Activated CD4-positive, CD25-positive, alpha-beta regulatory T cell treated with anti-CD3 and anti-CD28 coated beads, Interleukin-2, amount 50 U/mL, for 72 hours (primary cell): Measurements from ENCODE around the gene CUX1.

ENCODE experiments used
- DNase-seq: peaks from one replicate; pipeline ENCODE4 v3.0.0; 2021

CUX1 gene

DNA sequence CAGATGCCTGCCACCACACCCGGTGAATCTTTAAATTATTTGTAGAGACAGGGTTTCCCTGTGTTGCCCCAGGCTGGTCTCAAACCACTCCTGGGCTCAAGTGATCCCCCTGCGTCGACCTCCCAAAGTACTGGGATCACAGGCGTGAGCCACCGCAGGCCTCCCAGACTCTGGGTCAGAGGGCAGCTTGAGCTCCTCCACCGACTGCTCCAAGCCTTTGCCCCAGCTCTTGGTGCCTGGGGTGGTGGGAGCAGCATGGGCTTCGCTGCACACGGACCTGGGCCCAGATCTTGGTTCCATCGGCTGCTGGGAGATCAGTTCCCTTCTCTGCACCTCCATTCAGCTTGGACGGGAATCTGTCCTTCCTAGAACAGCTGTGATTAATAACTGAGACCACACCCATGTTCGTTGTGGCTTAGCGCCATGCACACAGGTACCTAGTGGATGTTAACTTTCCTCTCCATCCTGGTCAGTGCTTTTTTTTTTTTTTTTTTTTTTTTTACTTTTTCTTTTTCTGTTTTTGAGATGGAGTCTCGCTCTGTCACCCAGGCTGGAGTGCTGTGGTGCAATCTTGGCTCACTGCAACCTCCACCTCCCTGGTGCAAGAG lies 125.3 kb downstream of the CUX1 start:
- DNase-seq = no peak

GRCh38 chr7:101943306-101943705 lies 125.9 kb downstream of the CUX1 start:
- no peak for DNase-seq

DNA sequence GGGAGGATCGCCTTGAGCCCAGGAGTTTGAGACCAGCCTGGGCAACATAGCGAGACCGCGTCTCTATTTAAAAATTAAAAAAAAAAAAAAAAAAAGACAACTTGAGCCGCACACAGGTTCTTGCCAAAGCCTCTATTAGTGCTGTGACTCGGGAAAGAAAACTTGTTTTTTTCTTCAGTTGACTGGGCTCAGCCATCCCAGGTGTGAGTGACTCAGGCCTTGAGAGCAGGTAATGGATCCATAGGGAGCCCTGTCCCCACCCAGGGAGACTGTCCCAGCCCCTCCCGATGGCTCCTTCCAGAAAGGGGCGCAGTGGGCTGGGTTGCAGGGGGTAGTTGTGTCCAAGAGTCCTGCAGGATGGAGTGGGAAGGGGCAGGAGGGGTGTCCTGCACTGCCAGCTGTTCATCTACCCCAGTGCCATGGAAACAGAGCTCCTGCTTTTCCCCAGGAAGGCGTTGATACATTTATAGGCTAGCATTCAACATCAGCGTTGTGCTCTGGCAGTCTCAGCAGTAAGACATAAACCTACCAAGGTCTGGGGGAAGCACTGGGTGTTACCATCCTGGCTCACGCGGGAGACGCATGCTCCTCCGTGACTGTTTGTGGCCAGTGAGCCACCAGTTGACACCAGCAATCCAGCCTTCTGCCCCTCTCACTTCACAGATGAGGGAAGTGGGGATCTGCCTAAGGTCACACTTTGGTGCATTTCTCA lies 126.6 kb downstream of the CUX1 start:
- no peak for DNase-seq

- no peak for DNase-seq
These were observed 127.2 kb downstream of the CUX1 start for GRCh38 chr7:101944611-101945010.

DNA sequence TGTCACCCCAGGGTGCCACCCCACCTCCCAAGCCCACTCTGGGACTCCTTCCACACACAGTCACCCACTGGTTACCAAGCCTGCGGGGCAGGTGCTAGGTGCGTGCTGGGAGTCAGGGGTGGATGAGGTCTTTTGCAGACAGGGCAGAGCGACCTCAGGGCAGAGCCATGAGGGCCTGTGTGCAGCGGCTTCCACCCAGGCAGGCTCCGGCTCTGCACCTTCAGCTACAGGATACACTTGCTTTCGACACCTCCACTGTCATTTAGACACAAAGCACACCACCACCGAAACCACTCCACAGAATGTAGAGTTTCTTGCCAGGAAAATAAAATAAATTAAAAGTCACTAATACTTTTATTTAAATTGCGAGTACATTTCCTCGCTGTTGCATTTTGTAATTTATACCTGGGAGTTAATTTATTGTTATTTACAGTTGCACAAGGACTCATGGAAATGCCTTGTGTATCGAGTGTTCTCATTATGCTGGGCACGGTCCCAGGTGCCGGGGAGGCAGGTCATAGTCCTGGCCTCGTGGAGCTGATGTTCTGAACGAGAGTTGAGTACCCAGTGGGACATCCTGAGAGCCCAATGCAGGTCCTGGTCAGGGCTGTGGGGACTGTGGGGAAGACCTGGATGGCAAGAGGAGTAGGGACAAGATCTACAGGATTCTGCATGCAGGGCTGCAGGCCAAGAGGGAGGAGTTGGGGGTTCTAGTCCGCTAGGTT lies 127.8 kb downstream of the CUX1 start:
- no peak for DNase-seq

GRCh38 chr7:101947899-101948298 lies 130.5 kb downstream of the CUX1 start:
- no peak for DNase-seq

DNA sequence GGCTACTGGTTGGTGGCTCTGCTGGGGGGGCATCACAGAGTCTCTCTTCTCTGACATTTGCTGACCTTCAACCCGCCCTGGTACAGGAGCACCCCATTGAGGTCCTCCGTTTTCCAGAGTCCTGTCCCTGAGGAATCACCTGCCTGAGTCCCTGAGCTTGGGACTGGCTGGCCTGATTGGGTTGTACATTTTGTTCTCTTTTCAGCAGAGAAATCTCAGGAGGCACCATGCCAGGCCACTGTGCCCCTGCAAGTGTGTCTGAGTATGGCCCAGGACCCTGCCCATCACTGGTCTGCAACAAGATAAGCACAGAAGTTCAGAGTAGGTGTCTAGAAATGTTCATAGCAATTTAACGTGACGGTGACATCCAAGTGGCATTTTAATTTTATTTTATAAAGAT lies 131.2 kb downstream of the CUX1 start:
- no peak for DNase-seq

DNA sequence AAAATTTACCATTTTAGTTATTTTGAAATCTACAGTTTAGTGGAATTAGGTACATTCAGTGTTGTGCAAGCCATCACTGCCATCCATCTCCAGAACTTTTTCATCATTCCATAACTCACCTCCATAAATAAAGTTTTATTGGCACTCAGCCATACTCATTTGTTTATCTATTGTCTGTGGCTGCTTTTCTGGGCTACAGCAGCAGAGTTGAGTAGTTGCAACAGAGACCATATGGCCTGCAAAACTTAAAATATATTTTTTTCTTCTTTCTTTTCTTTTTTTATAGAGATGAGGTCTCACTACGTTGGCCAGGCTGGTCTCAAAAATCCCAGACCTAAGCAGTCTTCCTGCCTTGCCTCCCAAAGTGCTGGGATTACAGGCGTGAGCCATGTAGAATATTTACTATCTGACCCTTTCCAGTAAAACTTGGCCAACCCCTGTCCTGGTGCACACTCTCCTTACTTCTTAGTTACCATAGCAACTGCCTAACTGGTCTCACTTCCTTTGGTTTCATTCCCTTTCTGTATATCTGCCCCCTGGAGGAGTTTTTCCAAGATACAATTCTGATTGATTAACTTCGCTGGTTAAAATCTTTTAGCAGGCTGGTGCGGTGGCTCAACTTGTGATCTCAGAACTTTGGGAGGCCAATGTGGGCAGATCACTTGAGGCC lies 133.2 kb downstream of the CUX1 start:
- DNase-seq = no peak

DNA sequence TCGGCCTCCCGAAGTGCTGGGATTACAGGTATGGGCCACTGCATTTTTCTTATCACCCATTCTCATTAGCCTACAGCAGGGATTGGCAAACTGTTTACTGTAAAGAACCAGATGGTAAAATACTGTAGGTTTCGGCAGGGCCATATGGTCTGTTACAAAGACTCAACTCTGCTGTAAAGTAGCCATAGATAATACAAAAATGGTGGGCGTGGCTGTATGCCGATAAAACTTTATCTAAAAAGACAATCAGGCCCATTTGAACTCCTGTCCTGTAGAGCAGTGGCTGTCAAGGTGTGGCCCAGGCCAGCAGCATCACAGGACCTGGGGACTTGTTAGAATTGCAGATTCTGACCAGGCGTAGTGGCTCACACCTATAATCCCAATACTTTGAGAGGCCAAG lies 134.3 kb downstream of the CUX1 start:
- no peak for DNase-seq

- DNase-seq = no peak
These were observed 135.2 kb downstream of the CUX1 start for GRCh38 chr7:101952355-101953247.

GRCh38 chr7:101953248-101953819 lies 135.9 kb downstream of the CUX1 start:
- no peak for DNase-seq

DNA sequence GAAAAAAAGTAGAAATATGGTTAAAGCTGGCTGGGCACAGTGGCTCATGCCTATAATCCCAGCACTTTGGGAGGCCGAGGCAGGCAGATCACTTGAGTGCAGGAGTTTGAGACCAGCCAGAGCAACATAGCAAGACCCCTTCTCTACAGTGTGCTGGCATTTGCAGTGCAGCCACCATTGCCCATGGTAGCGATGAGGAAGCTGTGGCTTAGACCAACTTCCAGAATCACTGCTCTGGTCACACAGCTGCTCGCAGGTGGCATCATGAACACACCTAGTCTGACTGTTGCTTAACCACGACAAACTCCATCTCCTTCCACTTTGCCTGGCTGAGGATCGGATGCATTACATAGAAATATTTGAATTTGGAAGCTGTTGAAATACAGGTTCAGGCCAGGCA lies 137.1 kb downstream of the CUX1 start:
- DNase-seq = no peak

DNA sequence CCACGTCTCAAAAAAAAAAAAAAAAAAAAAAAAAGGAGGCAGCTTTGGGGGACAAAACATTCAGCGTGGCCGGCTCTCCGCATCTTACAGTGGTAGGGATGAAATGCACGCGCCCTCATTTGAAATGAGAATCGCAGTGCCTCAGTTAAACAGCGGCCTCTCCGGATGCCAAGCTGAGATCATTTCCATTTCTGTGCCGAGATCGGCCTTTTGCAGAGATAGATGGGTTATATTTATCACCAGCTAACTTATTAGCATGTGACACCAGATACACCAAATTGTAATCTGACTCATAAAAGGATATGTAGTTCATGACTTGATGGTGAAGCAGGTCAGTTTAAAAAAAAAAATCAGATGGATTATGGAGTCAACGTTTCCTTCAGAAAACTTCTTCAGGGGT lies 138.7 kb downstream of the CUX1 start:
- no peak for DNase-seq

GRCh38 chr7:101957744-101958525 lies 140.5 kb downstream of the CUX1 start:
- no peak for DNase-seq

DNA sequence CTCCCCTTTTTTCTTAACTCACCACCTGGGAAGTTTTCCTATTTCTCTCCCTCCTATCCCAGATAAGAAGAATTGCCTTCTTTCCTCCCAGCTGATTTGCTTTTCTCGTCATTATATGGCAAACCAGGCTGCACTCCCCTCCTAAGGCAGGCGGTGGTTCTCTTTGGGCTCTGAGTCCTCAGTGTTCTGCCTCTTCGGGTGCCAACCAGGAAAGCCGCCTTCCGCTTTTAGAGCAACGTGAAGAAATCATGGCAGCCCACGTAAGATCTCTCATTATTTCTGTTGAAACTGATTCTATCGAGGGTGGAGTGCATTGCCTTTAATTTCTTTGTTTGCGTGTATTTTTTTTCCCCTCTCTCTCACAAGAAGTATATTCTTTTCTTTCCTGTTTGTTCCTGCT lies 141.9 kb downstream of the CUX1 start:
- no peak for DNase-seq

DNA sequence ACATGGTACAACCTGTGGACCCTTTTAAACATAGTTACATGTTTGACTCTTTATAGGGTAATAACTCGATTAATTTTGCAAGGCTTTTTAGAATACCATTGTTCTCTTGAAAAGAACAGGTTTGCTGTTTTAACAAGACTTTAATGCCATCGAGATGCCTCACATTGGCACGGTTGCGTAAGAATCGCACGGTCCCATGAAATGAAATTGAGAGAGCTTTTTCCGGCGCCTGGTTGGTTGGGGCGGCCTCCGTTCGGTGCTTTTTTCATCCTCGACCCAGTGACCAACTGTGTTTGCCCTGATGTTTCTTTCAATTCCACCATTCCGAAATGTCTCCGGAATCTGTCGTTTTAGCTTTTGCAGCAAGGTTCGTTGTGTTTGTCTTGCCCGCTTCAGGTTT lies 142.4 kb downstream of the CUX1 start:
- DNase-seq = no peak

DNA sequence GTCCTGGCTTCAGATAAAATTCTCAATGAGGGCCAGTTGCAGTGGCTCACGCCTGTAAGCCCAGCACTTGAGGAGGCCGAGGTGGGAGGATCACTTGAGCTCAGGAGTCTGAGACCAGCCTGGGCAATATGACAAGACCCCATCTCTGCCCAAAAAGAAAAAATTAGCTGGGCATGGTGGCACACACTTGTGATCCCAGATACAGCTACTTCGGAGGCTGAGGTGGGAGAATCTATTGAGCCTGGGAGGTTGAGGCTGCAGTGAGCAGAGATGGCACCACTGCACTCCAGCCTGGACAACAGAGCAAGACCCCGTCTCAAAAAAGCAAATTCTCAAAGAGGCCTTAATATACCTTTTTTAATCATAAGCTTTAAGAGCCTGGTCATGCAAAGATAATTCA lies 142.9 kb downstream of the CUX1 start:
- DNase-seq = no peak

GRCh38 chr7:101960985-101961708 lies 143.7 kb downstream of the CUX1 start:
- DNase-seq = no peak

DNA sequence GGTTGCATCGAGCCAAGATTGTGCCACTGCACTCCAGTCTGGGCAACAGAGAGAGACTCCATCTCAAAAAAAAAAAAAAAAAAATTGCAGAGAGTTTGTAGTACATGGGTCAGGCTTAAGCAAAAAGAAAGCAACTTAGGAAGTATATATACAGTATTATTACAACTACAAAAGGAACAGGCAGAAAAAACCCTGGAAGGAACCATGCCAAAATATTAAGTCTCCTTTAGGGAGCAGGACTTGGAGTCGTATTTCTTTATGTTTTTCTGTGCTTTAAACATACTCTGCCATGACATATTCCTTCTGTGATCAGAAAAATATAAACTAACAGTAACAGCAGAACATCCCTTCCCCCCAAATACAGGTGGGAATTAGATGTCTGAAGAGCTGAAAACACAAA lies 144.4 kb downstream of the CUX1 start:
- DNase-seq = no peak

DNA sequence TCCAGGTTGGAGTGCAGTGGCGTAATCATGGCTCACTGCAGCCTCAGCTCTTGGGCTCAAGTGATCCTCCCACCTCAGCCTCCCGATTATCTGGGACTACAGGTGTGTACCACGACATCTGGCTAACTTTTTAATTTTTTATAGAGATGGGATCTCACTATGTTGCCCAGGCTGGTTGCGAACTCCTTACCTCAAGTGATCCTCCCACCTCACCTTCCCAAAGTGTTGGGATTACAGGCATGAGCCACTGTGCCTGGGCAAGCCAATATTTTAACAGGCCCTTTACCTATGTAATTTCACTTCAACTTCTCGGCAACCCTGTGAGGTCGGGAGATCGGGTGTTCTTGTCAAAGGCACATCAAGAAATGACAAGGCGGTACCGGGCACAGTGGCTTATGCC lies 146.3 kb downstream of the CUX1 start:
- no peak for DNase-seq
